ENCODE results near the gene LRRC28. TPM values are rescaled to one million over a fixed set of nuclear protein-coding genes. Genes with fewer than 3 reads are reported as not detected.
"Not testable (repeated sequence)": the region's sequence is repeated elsewhere in the genome, so short reads cannot be mapped to it uniquely, and the experiment has no call there.

Gene LRRC28
- total and polyA plus RNA-seq, 12 donors = 3.0 to 31.9 (median 22.5) TPM

DNA sequence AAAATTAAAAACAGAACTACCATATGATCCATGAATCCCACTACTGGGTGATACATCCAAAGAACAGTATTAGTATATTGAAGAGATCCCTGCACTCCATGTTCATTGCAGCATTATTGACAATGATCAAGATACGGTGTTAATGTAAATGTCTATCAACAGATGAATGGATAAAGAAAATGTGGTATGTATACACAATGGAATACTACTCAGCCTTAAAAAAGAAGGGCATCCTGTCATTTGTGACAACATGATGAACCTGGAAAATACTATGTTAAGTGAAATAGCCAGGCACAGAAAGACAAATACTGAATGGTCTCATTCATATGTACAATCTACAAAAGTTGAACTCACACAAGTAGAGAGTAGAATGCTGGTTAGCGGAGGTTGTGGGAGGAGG lies 18.5 kb upstream of the LRRC28 start:
- no peak for DNase-seq
- H3K4me1 ChIP-seq = no peaks in the 10 kb centered on the region
- H3K27ac ChIP-seq = no peak overlapping the region
- intact Hi-C loops (cut with DNase I) = no loop called here
- peaks cover 0 to 47% (median 6%) of the 10 kb centered on the region in 9 donors for H3K36me3 ChIP-seq
- WGBS, 2 donors = 99 to 100% methylated on average over 2 of the region's 2 CpGs
- H3K9me3 ChIP-seq = no peaks in the 10 kb centered on the region
- no peak overlapping the region for H3K4me3 ChIP-seq
- no peak for ATAC-seq
- no peak for TF ChIP-seq CTCF (IDR thresholded peaks at IDR 0.05)
- no peaks in the 10 kb centered on the region for H3K27me3 ChIP-seq

- H3K4me3 ChIP-seq; intact Hi-C loops (cut with DNase I); H3K4me1 ChIP-seq; H3K27ac ChIP-seq; H3K27me3 ChIP-seq; DNase-seq; H3K9me3 ChIP-seq; ATAC-seq: not testable (repeated sequence)
- 97 to 99% methylated on average over 6 of the region's 6 CpGs for WGBS, 2 donors
- peaks cover 0 to 49% (median 3%) of the 10 kb centered on the region in 9 donors for H3K36me3 ChIP-seq
These were observed 17.1 kb upstream of the LRRC28 start for GRCh38 chr15:99234160-99234559.

DNA sequence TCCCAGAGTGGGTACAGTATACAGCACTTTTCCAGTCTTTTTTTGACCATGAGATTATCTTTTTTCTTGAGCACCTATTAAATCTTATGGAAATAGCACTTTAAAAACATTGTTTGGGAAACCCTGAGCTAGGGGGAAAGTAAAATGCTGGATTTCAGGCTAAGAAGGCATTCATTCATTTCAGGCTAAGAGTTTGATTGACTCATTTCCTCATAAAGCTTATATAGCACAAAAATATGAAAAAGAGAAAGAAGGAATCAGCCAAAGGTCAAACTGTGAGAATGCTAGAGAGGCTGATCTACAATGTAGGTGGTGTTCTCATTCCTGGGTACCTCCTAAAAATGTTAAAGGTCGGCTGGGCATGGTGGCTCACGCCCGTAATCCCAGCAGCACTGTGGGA lies 12.4 kb upstream of the LRRC28 start:
- 95 to 99% methylated on average over 3 of the region's 3 CpGs for WGBS, 2 donors
- TF ChIP-seq CTCF (IDR thresholded peaks at IDR 0.05) = no peak
- intact Hi-C loops (cut with DNase I) = no loop called here
- H3K27ac ChIP-seq = no peak overlapping the region
- no peak for DNase-seq
- H3K9me3 ChIP-seq = no peaks in the 10 kb centered on the region
- peaks cover 0 to 64% (median 4%) of the 10 kb centered on the region in 9 donors for H3K36me3 ChIP-seq
- no peak overlapping the region for H3K4me3 ChIP-seq
- no peak for ATAC-seq
- H3K4me1 ChIP-seq = peaks cover 0 to 8% (median 0%) of the 10 kb centered on the region in 9 donors
- H3K27me3 ChIP-seq = no peaks in the 10 kb centered on the region

GRCh38 chr15:99239545-99240198 lies 11.6 kb upstream of the LRRC28 start:
- TF ChIP-seq CTCF (IDR thresholded peaks at IDR 0.05) = no peak
- Histone ChIP-seq H3K9me3 (no peaks in the 10 kb centered on the region), H3K36me3 (peaks cover 0 to 68% (median 4%) of the 10 kb centered on the region in 9 donors), H3K27ac (no peak overlapping the region), H3K4me3 (no peak overlapping the region), H3K27me3 (no peaks in the 10 kb centered on the region), H3K4me1 (peaks cover 0 to 8% (median 0%) of the 10 kb centered on the region in 9 donors)
- intact Hi-C loops (cut with DNase I) = no loop called here
- 84 to 90% methylated on average over 1 of the region's 1 CpG for WGBS, 2 donors
- DNase-seq (no peak), ATAC-seq (no peak)

DNA sequence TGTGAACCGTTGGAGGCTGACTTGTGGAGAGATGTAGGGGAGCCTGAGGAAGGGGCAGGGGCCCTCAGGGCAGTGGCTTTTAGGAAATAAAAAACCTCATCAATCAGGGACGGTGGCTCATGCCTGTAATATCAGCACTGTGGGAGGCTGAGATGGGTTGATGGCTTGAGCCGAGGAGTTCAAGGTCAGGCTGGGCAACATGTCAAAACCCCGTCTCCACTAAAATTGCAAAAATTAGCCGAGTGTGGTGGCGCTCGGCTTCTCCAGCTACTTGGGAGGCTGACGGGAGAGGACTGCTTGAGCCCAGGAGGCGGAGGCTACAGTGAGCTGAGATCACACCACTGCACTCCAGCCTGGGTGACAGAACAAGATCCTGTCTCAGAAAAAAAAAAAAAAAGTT lies 9.5 kb upstream of the LRRC28 start:
- DNase-seq (no peak), ATAC-seq (no peak)
- WGBS, 2 donors = 90% methylated on average over 9 of the region's 9 CpGs
- intact Hi-C loops (cut with DNase I) = no loop called here
- Histone ChIP-seq H3K27me3 (no peaks in the 10 kb centered on the region), H3K4me1 (peaks cover 0 to 14% (median 0%) of the 10 kb centered on the region in 9 donors), H3K9me3 (no peaks in the 10 kb centered on the region), H3K27ac (no peak overlapping the region), H3K4me3 (no peak overlapping the region), H3K36me3 (peaks cover 0 to 58% (median 4%) of the 10 kb centered on the region in 9 donors)
- TF ChIP-seq CTCF (IDR thresholded peaks at IDR 0.05) = no peak
